NB4 (cell line): ENCODE data around the gene SHC2.
"Not testable (repeated sequence)": the region's sequence is repeated elsewhere in the genome, so short reads cannot be mapped to it uniquely, and the experiment has no call there.

Source experiments
- DNase-seq: peaks from one replicate; pipeline ENCODE4 v3.0.0; 2010; ENCODE audit warnings: low read depth
- H3K4me3 ChIP-seq: one replicate; pipeline ENCODE4 v1.5.1; 2011; ENCODE audit warnings: mild to moderate bottlenecking, low read depth, low read length, moderate library complexity
- CTCF ChIP-seq: IDR thresholded peaks from one replicate; pipeline ENCODE4 v1.5.1; 2012; ENCODE audit warnings: low read depth, low read length
- MAX ChIP-seq: IDR thresholded peaks from 2 replicates; pipeline ENCODE4 v1.6.1; 2011; ENCODE audit warnings: low read depth, low read length
- MYC ChIP-seq: IDR thresholded peaks from 2 replicates; pipeline ENCODE4 v1.6.1; 2011; ENCODE audit warnings: low read depth, low read length
- POLR2A ChIP-seq: IDR thresholded peaks from 2 replicates; pipeline ENCODE4 v1.6.1; 2011; ENCODE audit warnings: mild to moderate bottlenecking; ENCODE audit not compliant: insufficient read length; ENCODE audit errors: extremely low read depth

Gene SHC2

GRCh38 chr19:455031-455705 lies 5.7 kb downstream of the SHC2 start:
- no peak overlapping the region for H3K4me3 ChIP-seq
- DNase-seq = no peak
- TF ChIP-seq MAX = no peak
- TF ChIP-seq MYC = no peak
- TF ChIP-seq CTCF = no peak
- TF ChIP-seq POLR2A = no peak

GRCh38 chr19:453606-454005 lies 7.2 kb downstream of the SHC2 start:
- no peak for DNase-seq
- H3K4me3 ChIP-seq = no peak overlapping the region
- TF ChIP-seq MAX (no peak), CTCF (no peak), POLR2A (no peak), MYC (no peak)

- TF ChIP-seq CTCF (no peak), MAX (no peak), POLR2A (no peak), MYC (no peak)
- DNase-seq = no peak
- no peak overlapping the region for H3K4me3 ChIP-seq
Observed at GRCh38 chr19:452829-453228, 8.0 kb downstream of the SHC2 start.

- H3K4me3 ChIP-seq = not testable (repeated sequence)
Observed at GRCh38 chr19:450912-451481, 9.8 kb downstream of the SHC2 start.

GRCh38 chr19:449916-450315 lies 10.9 kb downstream of the SHC2 start:
- no peak overlapping the region for H3K4me3 ChIP-seq
- no peak for DNase-seq
- TF ChIP-seq MAX (no peak), MYC (no peak), POLR2A (no peak), CTCF (no peak)

More at GRCh38 chr19:450912-451481, 9.8 kb downstream of the SHC2 start:
- not testable (repeated sequence) for DNase-seq

GRCh38 chr19:447816-448560 lies 12.8 kb downstream of the SHC2 start:
- peak; percentile 56 for DNase-seq
- no peak for TF ChIP-seq MYC
- no peak for TF ChIP-seq MAX
- no peak for TF ChIP-seq CTCF
- no peak for TF ChIP-seq POLR2A
- H3K4me3 ChIP-seq = no peak overlapping the region
